ENCODE results near the gene AATK. TPM values are rescaled to one million over a fixed set of nuclear protein-coding genes. Genes with fewer than 3 reads are reported as not detected.

Gene AATK
- total and polyA plus RNA-seq, 2 experiments from 2014 or later: 0.25 to 1.6 TPM

DNA sequence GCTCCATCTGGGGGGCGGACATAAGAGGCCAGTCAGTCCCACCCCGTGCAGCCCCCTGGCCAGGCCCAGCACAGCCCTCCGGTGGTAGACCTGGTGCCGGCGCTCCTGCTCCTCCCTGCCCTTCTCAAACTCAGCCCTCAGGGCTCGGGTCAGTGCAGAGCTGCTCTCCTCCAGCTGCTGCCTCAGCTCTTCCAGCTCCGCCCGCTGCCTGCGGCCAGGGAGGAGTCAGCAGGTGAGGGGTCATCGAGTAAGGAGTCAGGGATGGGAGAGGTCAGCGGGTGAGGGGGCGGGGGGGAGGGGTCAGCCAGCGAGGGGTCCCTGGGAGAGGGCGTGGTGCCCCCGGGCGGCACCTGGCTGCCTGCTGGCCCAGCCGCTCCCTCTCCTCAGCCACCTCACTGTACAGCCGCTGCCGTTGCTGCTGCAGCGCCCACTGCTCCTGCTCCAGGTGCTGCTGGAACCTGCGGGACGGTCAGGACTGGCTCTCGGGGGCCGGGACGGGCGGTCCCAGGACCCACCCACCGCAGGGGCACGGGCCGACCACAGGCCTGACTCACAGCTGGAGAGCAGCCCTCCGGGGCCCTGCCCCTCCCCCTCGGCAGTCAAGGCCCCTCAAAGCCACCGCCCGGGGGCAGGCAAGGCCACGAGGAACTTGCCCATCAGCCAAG lies 26.5 kb upstream of the AATK start:
- H2AFZ ChIP-seq: no peak overlapping the region
- H3K27me3 ChIP-seq (replicated peaks; ENCODE audit: insufficient read depth): no peaks in the 10 kb centered on the region
- no peaks in the 10 kb centered on the region for H3K36me3 ChIP-seq (ENCODE audit: low read depth)
- TF ChIP-seq EZH2 (IDR thresholded peaks at IDR 0.05; ENCODE audit: insufficient read depth, poor library complexity, severe bottlenecking) (no peak), EZH2phosphoT487 (IDR thresholded peaks at IDR 0.05; ENCODE audit: insufficient read depth, low read depth) (no peak)
- no peak overlapping the region for H3K4me2 ChIP-seq (ENCODE audit: unreplicated experiment)
- 86 to 87% methylated on average over 25 to 34 of the region's 34 CpGs for WGBS, 2 experiments (ENCODE audit: low coverage in 1 of 2, low lambda C conversion rate in 2 of 2, missing lambda C conversion rate in 2 of 2)
- no peak overlapping the region for H3K27ac ChIP-seq
- no peaks in the 10 kb centered on the region for H3K4me1 ChIP-seq (ENCODE audit: insufficient read depth)
- in situ Hi-C loops (cut with MboI): no loop called here
- H3K79me2 ChIP-seq (ENCODE audit: insufficient read depth): no peaks in the 10 kb centered on the region
- H3K4me3 ChIP-seq: no peak overlapping the region
- H3K9me3 ChIP-seq (ENCODE audit: low read depth): no peaks in the 10 kb centered on the region
- H4K20me1 ChIP-seq (ENCODE audit: insufficient read depth): no peaks in the 10 kb centered on the region
- DNase-seq: no peak
- no peak overlapping the region for H3K9ac ChIP-seq
- H3K9me2 ChIP-seq (ENCODE audit: insufficient read depth): no peaks in the 10 kb centered on the region
- H3F3A ChIP-seq (ENCODE audit: insufficient read depth): no peaks in the 10 kb centered on the region

DNA sequence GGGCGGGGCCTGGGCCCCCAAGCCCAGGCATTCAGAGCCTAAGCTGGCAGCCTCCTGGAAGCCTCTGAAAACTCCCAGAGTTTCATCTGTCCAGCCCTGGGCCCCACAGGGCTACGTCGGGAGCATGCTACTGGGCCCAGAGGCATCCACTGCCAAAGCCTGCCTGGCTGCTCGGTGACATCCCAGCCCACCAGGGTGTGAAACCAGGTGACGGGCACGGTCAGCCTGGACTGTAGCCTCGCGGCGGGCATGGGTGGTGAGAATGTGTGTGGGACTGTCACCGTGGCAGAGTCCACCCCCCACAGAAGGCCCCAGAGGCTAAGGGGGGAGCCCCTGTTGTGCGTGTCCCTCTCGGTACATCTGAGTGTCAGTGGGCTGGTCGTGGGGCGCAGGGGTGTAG lies 25.6 kb upstream of the AATK start:
- Histone ChIP-seq H3K79me2 (ENCODE audit: insufficient read depth) (no peaks in the 10 kb centered on the region), H3K9me3 (ENCODE audit: low read depth) (no peaks in the 10 kb centered on the region), H3K27ac (no peak overlapping the region), H3K9me2 (ENCODE audit: insufficient read depth) (no peaks in the 10 kb centered on the region), H3K4me2 (ENCODE audit: unreplicated experiment) (no peak overlapping the region), H3K4me3 (no peak overlapping the region), H3K27me3 (replicated peaks; ENCODE audit: insufficient read depth) (no peaks in the 10 kb centered on the region), H3K9ac (no peak overlapping the region), H3K4me1 (ENCODE audit: insufficient read depth) (no peaks in the 10 kb centered on the region), H3F3A (ENCODE audit: insufficient read depth) (no peaks in the 10 kb centered on the region), H4K20me1 (ENCODE audit: insufficient read depth) (no peaks in the 10 kb centered on the region), H3K36me3 (ENCODE audit: low read depth) (no peaks in the 10 kb centered on the region), H2AFZ (no peak overlapping the region)
- DNase-seq: no peak
- in situ Hi-C loops (cut with MboI): no loop called here
- no peak for TF ChIP-seq EZH2 (IDR thresholded peaks at IDR 0.05; ENCODE audit: insufficient read depth, poor library complexity, severe bottlenecking)
- TF ChIP-seq EZH2phosphoT487 (IDR thresholded peaks at IDR 0.05; ENCODE audit: insufficient read depth, low read depth): no peak
- 91 to 94% methylated on average over 9 to 14 of the region's 14 CpGs for WGBS, 2 experiments (ENCODE audit: low coverage in 1 of 2, low lambda C conversion rate in 2 of 2, missing lambda C conversion rate in 2 of 2)

DNA sequence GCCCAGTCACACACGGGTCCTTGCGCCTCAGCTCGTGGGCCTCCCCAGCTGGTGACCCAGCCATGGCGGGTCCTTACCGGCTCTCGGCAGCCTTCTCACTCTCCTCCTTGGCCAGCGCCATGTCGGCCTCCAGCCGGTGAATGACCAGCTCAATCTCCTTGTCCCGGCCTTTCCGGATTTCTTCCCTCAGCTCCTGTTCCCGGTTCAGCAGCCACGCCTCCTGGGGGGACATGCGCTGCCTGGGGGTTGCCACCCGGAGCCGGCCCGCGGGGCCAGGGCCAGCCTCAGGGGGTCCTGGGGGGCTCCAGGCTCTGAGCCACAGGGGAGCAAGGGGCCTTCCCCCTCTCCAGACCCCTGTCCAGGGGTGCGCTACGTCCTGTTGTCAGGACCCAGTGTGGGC lies 25.1 kb upstream of the AATK start:
- H3K9me2 ChIP-seq (ENCODE audit: insufficient read depth): no peaks in the 10 kb centered on the region

DNA sequence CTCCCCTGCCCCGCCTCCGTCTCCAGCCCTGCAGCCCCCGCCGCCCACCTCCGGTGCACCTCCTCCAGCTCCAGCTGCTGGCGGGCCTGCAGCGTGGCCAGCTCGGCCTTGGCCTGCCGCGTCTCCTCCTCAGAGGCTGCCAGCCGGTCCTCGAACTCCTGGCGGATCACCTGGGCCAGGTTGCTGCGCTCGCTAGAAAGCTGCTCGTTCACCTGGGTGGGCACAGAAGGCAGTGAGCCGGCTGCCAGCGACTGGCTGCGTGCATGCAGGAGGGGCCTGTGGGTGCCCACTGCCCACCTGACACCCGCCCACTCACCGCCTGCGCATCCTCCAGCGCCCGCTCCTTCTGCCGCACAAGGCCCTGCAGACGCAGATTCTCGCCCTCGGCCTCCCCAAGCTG lies 24.6 kb upstream of the AATK start:
- WGBS, 2 experiments (ENCODE audit: low coverage in 1 of 2, low lambda C conversion rate in 2 of 2, missing lambda C conversion rate in 2 of 2): 95 to 97% methylated on average over 16 to 28 of the region's 28 CpGs
- in situ Hi-C loops (cut with MboI): no loop called here
- Histone ChIP-seq H3K9me2 (ENCODE audit: insufficient read depth) (no peaks in the 10 kb centered on the region), H3K4me2 (ENCODE audit: unreplicated experiment) (no peak overlapping the region), H3K79me2 (ENCODE audit: insufficient read depth) (no peaks in the 10 kb centered on the region), H3K36me3 (ENCODE audit: low read depth) (no peaks in the 10 kb centered on the region), H3K4me3 (no peak overlapping the region), H3K4me1 (ENCODE audit: insufficient read depth) (no peaks in the 10 kb centered on the region), H4K20me1 (ENCODE audit: insufficient read depth) (no peaks in the 10 kb centered on the region), H3K27ac (no peak overlapping the region), H3K9me3 (ENCODE audit: low read depth) (no peaks in the 10 kb centered on the region), H3K9ac (no peak overlapping the region), H3K27me3 (replicated peaks; ENCODE audit: insufficient read depth) (no peaks in the 10 kb centered on the region), H3F3A (ENCODE audit: insufficient read depth) (no peaks in the 10 kb centered on the region), H2AFZ (no peak overlapping the region)
- no peak for DNase-seq
- TF ChIP-seq EZH2phosphoT487 (IDR thresholded peaks at IDR 0.05; ENCODE audit: insufficient read depth, low read depth) (no peak), EZH2 (IDR thresholded peaks at IDR 0.05; ENCODE audit: insufficient read depth, poor library complexity, severe bottlenecking) (no peak)

More for the DNA sequence above, 25.1 kb upstream of the AATK start:
- H3K9me3 ChIP-seq (ENCODE audit: low read depth): no peaks in the 10 kb centered on the region
- H3K4me3 ChIP-seq: no peak overlapping the region
- H4K20me1 ChIP-seq (ENCODE audit: insufficient read depth): no peaks in the 10 kb centered on the region
- no peak overlapping the region for H3K27ac ChIP-seq
- H3K27me3 ChIP-seq (replicated peaks; ENCODE audit: insufficient read depth): no peaks in the 10 kb centered on the region
- H3K36me3 ChIP-seq (ENCODE audit: low read depth): no peaks in the 10 kb centered on the region
- H3K4me1 ChIP-seq (ENCODE audit: insufficient read depth): no peaks in the 10 kb centered on the region
- no peaks in the 10 kb centered on the region for H3K79me2 ChIP-seq (ENCODE audit: insufficient read depth)
- no peak overlapping the region for H2AFZ ChIP-seq
- H3F3A ChIP-seq (ENCODE audit: insufficient read depth): no peaks in the 10 kb centered on the region
- WGBS, 2 experiments (ENCODE audit: low coverage in 1 of 2, low lambda C conversion rate in 2 of 2, missing lambda C conversion rate in 2 of 2): 88 to 96% methylated on average over 16 to 20 of the region's 20 CpGs
- no peak overlapping the region for H3K9ac ChIP-seq
- in situ Hi-C loops (cut with MboI): no loop called here
- TF ChIP-seq EZH2phosphoT487 (IDR thresholded peaks at IDR 0.05; ENCODE audit: insufficient read depth, low read depth) (no peak), EZH2 (IDR thresholded peaks at IDR 0.05; ENCODE audit: insufficient read depth, poor library complexity, severe bottlenecking) (no peak)
- DNase-seq: no peak
- H3K4me2 ChIP-seq (ENCODE audit: unreplicated experiment): no peak overlapping the region
